SK-N-MC (cell line): ENCODE results near the gene CRTC1.

Experiments
- EZH2 ChIP-seq: fragments of 200-600 bp; sonication (generic); IDR thresholded peaks from one replicate; pipeline ENCODE4 v1.6.1; 2017; ENCODE audit warnings: antibody characterized with exemption
- POLR2AphosphoS5 ChIP-seq: IDR thresholded peaks from 2 replicates; pipeline ENCODE4 v1.6.1; 2012; ENCODE audit warnings: mild to moderate bottlenecking, low read depth, low read length, borderline replicate concordance

DNA sequence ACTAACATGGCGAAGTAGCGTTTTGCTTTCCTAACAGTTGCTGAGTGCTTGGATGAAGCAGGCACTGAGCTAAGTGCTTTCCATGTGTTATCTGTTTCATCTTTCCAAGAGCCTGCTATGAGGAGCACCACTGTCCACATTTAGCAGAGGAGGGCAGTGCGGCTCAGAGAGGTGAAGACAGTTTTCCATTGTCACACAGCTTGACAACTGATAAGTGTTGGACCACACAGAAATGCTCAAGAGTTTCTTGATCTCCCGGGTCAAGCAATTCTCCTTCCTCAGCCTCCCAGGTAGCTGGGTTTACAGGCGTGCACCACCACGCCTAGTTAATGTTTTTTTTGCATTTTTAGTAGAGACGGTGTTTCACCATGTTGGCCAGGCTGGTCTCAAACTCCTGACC is 6.8 kb upstream of the CRTC1 start:
- no peak for TF ChIP-seq EZH2
- no peak for TF ChIP-seq POLR2AphosphoS5
